A549 (cell line): Measurements from ENCODE around the gene RSPH10B. TPM values are rescaled to one million over a fixed set of nuclear protein-coding genes. Genes with fewer than 3 reads are reported as not detected.
"Not testable (repeated sequence)": the region's sequence is repeated elsewhere in the genome, so short reads cannot be mapped to it uniquely, and the experiment has no call there.

Source experiments
- ATAC-seq, 2 experiments: fragments of 200-7000 bp in 1 of 2; fragments of >200 bp in 1 of 2; cut with Nextera tagmentation in 1 of 2; cut with Tn5 transposase in 1 of 2; 3 replicates each; pipeline versions ENCODE4 v1.8.0 to v1.9.1; 2018 to 2020; ENCODE audit warnings: mild to moderate bottlenecking in 1 of 2, moderate library complexity in 1 of 2
- CTCF ChIA-PET: fragments of 300-600 bp; sonication (Branson Sonifier 250); formaldehyde crosslinking; extraction: SDS; loops from one replicate; lab custom pipeline; 2021; ENCODE audit warnings: antibody characterized with exemption, inconsistent platforms; lab: Yijun Ruan, JAX
- POLR2A ChIA-PET: fragments of 350-600 bp; formaldehyde crosslinking; extraction: SDS; loops from one replicate; lab custom pipeline; 2021; ENCODE audit warnings: antibody characterized with exemption, inconsistent platforms; lab: Yijun Ruan, JAX
- DNase-seq, 2 experiments: peaks; one replicate each; pipeline versions ENCODE4 v3.0.0 to v3.0.0-alpha.2; 2011 to 2016; ENCODE audit warnings: low read depth in 1 of 2, low spot score in 1 of 2
- FAIRE-seq: peaks from 2 replicates; lab custom pipeline; 2011; peaks lifted over from hg19 to GRCh38; lab: Jason Lieb, UNC
- H3K27ac ChIP-seq, 2 experiments: fragments of >200 bp; sonication (Bioruptor Twin); formaldehyde crosslinking; 3 replicates each; pipeline ENCODE4 v1.5.1; 2016 to 2017
- H3K4me1 ChIP-seq: fragments of >200 bp; sonication (Bioruptor Twin); formaldehyde crosslinking; 3 replicates; pipeline ENCODE4 v1.6.1; 2016
- H3K4me2 ChIP-seq: fragments of >200 bp; sonication (Bioruptor Twin); formaldehyde crosslinking; 3 replicates; pipeline ENCODE4 v1.6.1; 2016
- H3K4me3 ChIP-seq: fragments of >200 bp; sonication (Bioruptor Twin); formaldehyde crosslinking; 3 replicates; pipeline ENCODE4 v1.5.1; 2016
- H3K9me3 ChIP-seq: fragments of >200 bp; sonication (Bioruptor Twin); formaldehyde crosslinking; 3 replicates; pipeline ENCODE4 v1.6.1; 2016
- BHLHE40 ChIP-seq: IDR thresholded peaks from 2 replicates; pipeline ENCODE4 v1.6.1; 2012; ENCODE audit warnings: low read depth, low read length, inconsistent platforms
- CBX2 ChIP-seq: fragments of 200-600 bp; sonication (generic); IDR thresholded peaks from 2 replicates; pipeline ENCODE4 v1.6.1; 2016; ENCODE audit warnings: low read depth, mild to moderate bottlenecking, borderline replicate concordance
- CHD2 ChIP-seq: fragments of 150-350 bp; IDR thresholded peaks from 2 replicates; pipeline ENCODE4 v1.6.1; 2014; ENCODE audit warnings: low read length; ENCODE audit not compliant: partially characterized antibody
- EP300 ChIP-seq, 2 experiments: fragments of >200 bp; sonication (Bioruptor Twin); formaldehyde crosslinking; IDR thresholded peaks; 2 replicates in 1 of 2; 3 replicates in 1 of 2; pipeline ENCODE4 v1.6.1; 2016 to 2017
- FOSB ChIP-seq: fragments of 250-450 bp; sonication (Bioruptor Pico); IDR thresholded peaks from 2 replicates; pipeline ENCODE4 v1.5.0; 2020; ENCODE audit warnings: mild to moderate bottlenecking, moderate library complexity
- FOSL2 ChIP-seq, 2 experiments: fragments of 450-650 bp in 1 of 2; fragments of >200 bp in 1 of 2; sonication (Bioruptor Twin) in 1 of 2; formaldehyde crosslinking; IDR thresholded peaks; 2 replicates each; pipeline versions ENCODE4 v1.5.0 to v1.6.1; 2016 to 2020; ENCODE audit warnings: mild to moderate bottlenecking in 1 of 2, moderate library complexity in 1 of 2
- HDAC2 ChIP-seq: fragments of 200-600 bp; sonication (generic); IDR thresholded peaks from 2 replicates; pipeline ENCODE4 v1.6.1; 2016
- HES2 ChIP-seq: fragments of >200 bp; sonication (Bioruptor Twin); formaldehyde crosslinking; IDR thresholded peaks from 2 replicates; pipeline ENCODE4 v1.6.1; 2016
- HMGXB4 ChIP-seq: fragments of 250-450 bp; sonication (Bioruptor Pico); IDR thresholded peaks from 2 replicates; pipeline ENCODE4 v1.5.0; 2021; ENCODE audit warnings: mild to moderate bottlenecking, moderate library complexity, borderline replicate concordance
- HOXA7 ChIP-seq: fragments of 250-450 bp; sonication (Bioruptor Pico); IDR thresholded peaks from 2 replicates; pipeline ENCODE4 v1.5.0; 2020; ENCODE audit warnings: mild to moderate bottlenecking, moderate library complexity
- HOXB5 ChIP-seq: fragments of 250-450 bp; sonication (Bioruptor Pico); IDR thresholded peaks from 2 replicates; pipeline ENCODE4 v1.5.0; 2020; ENCODE audit warnings: mild to moderate bottlenecking, moderate library complexity
- JUN ChIP-seq, 2 experiments: fragments of >200 bp; sonication (Bioruptor Twin); formaldehyde crosslinking; IDR thresholded peaks; 2 replicates in 1 of 2; 3 replicates in 1 of 2; pipeline ENCODE4 v1.6.1; 2016 to 2017
- JUNB ChIP-seq: fragments of >200 bp; sonication (Bioruptor Twin); formaldehyde crosslinking; IDR thresholded peaks from 2 replicates; pipeline ENCODE4 v1.6.1; 2016
- KDM1A ChIP-seq: fragments of 200-600 bp; sonication (generic); IDR thresholded peaks from 2 replicates; pipeline ENCODE4 v1.6.1; 2016; ENCODE audit warnings: low read depth, mild to moderate bottlenecking
- NFE2L2 ChIP-seq: fragments of 150-350 bp; conservative IDR thresholded peaks from 2 replicates; pipeline ENCODE4 v1.6.1; 2014; ENCODE audit warnings: low read length
- SREBF2 ChIP-seq: fragments of 450-650 bp; IDR thresholded peaks from 2 replicates; pipeline ENCODE4 v1.6.1; 2014; ENCODE audit warnings: mild to moderate bottlenecking, moderate library complexity
- TFCP2L1 ChIP-seq: fragments of 250-450 bp; sonication (Bioruptor Pico); IDR thresholded peaks from 2 replicates; pipeline ENCODE4 v1.5.0; 2021; ENCODE audit warnings: mild to moderate bottlenecking
- TP53 ChIP-seq: fragments of 250-450 bp; sonication (Bioruptor Pico); IDR thresholded peaks from 2 replicates; pipeline ENCODE4 v1.5.0; 2021; ENCODE audit warnings: mild to moderate bottlenecking, moderate library complexity
- ZSCAN20 ChIP-seq: fragments of 250-450 bp; sonication (Bioruptor Pico); IDR thresholded peaks from 2 replicates; pipeline ENCODE4 v1.8.0; 2022; ENCODE audit warnings: mild to moderate bottlenecking, moderate library complexity
- WGBS: methylation state at CpG from one replicate; pipeline ENCODE4 v1.1.6; 2017; ENCODE audit errors: missing lambda C conversion rate; 5-methylcytosine and 5-hydroxymethylcytosine counted together
- polyA minus RNA-seq: library from RNA; depleted of rRNA, polyadenylated mRNA; stranded (reverse); fragments of >200 nt; gene quantifications from 2 replicates; pipeline ENCODE4 v1.2.3, GENCODE V29; 2011; rRNA and poly(A)+ RNA removed
- polyA plus RNA-seq, 4 experiments: library from polyadenylated mRNA; depleted of rRNA in 3 of 4; stranded (reverse); fragments of >200 nt; fragmentation: RNase III in 1 of 4; extraction: RNeasy Plus Mini Kit Qiagen cat#74134 plus additional on column Dnase treatment in 1 of 4; gene quantifications; 2 replicates in 3 of 4; 3 replicates in 1 of 4; pipeline ENCODE4 v1.2.3, GENCODE V29; 2011 to 2017
- TF ChIP-seq, protein P1 (sequence below): IDR thresholded peaks from 2 replicates; pipeline ENCODE4 v1.6.1; 2012

Gene RSPH10B
- polyA plus RNA-seq (2011; rRNA removed) (0.25 TPM in 2 replicates), polyA plus RNA-seq (2017; fragmentation: RNase III; extraction: RNeasy Plus Mini Kit Qiagen cat#74134 plus additional on column Dnase treatment) (0.10 to 0.29 TPM (median 0.24 TPM) in 3 replicates), polyA minus RNA-seq (1.3 TPM in 1 of 2 replicates, not detected in the other)
- polyA plus RNA-seq (2012; cell fraction: cytosol; rRNA removed) = 0.05 and 0.10 TPM in 2 replicates
- polyA plus RNA-seq (2012; cell fraction: nucleus; rRNA removed) = 0.16 and 0.36 TPM in 2 replicates

- H3K4me1 ChIP-seq, H3K27ac ChIP-seq, POLR2A ChIA-PET, CTCF ChIA-PET, H3K4me2 ChIP-seq, DNase-seq, H3K4me3 ChIP-seq, FAIRE-seq, H3K9me3 ChIP-seq: not testable (repeated sequence)
- peak; percentile 24 to 41; a peak in 3 of 6 replicates for ATAC-seq
- WGBS = no CpG with 5 or more reads among the region's 43 CpGs
Measured at GRCh38 chr7:5970347-5970911, at the start of gene RSPH10B. Gene RSPH10B (minus strand): TSS chr7:5970689. CDS start chr7:5967116, 3,573 bp downstream.

- peaks cover 26% of the 10 kb centered on the region; the same call in 2 of the 3 replicates for H3K4me1 ChIP-seq
- no peak overlapping the region for H3K4me2 ChIP-seq
- ATAC-seq (no peak), FAIRE-seq (no peak), DNase-seq (no peak)
- CTCF ChIA-PET = no interaction called here
- POLR2A ChIA-PET = no interaction called here
- peak overlapping the region; percentile 75 to 83 for H3K27ac ChIP-seq
- 94% methylated on average over 8 of the region's 8 CpGs for WGBS
- no peaks in the 10 kb centered on the region for H3K9me3 ChIP-seq
- H3K4me3 ChIP-seq = no peak overlapping the region
- TF ChIP-seq HDAC2 (no peak), BHLHE40 (no peak), EP300 (IDR thresholded peaks at IDR 0.05) (no peak), TP53 (no peak), JUN (IDR thresholded peaks at IDR 0.05) (no peak), FOSB (CRISPR knock-in tag) (no peak), HMGXB4 (CRISPR knock-in tag) (no peak)
Measured at GRCh38 chr7:6016653-6016966, 46.1 kb upstream of the RSPH10B start.

GRCh38 chr7:6015917-6016652, 45.6 kb upstream of the RSPH10B start:
- no peak for DNase-seq
- Histone ChIP-seq H3K27ac (peak overlapping the region; percentile 75 to 83), H3K9me3 (no peaks in the 10 kb centered on the region), H3K4me2 (peak overlapping the region; percentile 22; the same call in 2 of the 3 replicates), H3K4me3 (no peak overlapping the region), H3K4me1 (peaks cover 29% of the 10 kb centered on the region; the same call in 2 of the 3 replicates)
- ChIA-PET POLR2A (interaction anchor here (1.1 to 1.2 kb wide), 2 partner anchors 8 to 369 kb away, joined by 3 to 4 read pairs; no protein-coding TSS in a partner anchor), CTCF (interaction anchor here (0.5 kb wide), 1 partner anchor 328 kb away, joined by 3 read pairs; no protein-coding TSS in a partner anchor)
- WGBS = 83% methylated on average over 8 of the region's 8 CpGs
- FAIRE-seq = no peak
- ATAC-seq = peak in 1 of 2 experiments; percentile 55; a peak in 2 of 6 replicates
- TF ChIP-seq, protein P1, sequence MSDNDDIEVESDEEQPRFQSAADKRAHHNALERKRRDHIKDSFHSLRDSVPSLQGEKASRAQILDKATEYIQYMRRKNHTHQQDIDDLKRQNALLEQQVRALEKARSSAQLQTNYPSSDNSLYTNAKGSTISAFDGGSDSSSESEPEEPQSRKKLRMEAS = no peak
- no peak for TF ChIP-seq JUN (IDR thresholded peaks at IDR 0.05)
- TF ChIP-seq HES2 = no peak
- no peak for TF ChIP-seq TP53
- no peak for TF ChIP-seq TFCP2L1 (CRISPR knock-in tag)
- TF ChIP-seq HOXB5 (CRISPR knock-in tag) = no peak
- TF ChIP-seq CBX2 = no peak
- no peak for TF ChIP-seq SREBF2
- no peak for TF ChIP-seq ZSCAN20 (CRISPR knock-in tag)
- TF ChIP-seq CHD2 = no peak
- no peak for TF ChIP-seq JUNB
- TF ChIP-seq FOSL2 (IDR thresholded peaks at IDR 0.05) = no peak
- no peak for TF ChIP-seq FOSL2 (CRISPR knock-in tag; IDR thresholded peaks at IDR 0.05)
- TF ChIP-seq NFE2L2 = no peak
- TF ChIP-seq KDM1A = no peak
- no peak for TF ChIP-seq HOXA7 (CRISPR knock-in tag)
